ENCODE results near the gene TPK1.
"Not testable (repeated sequence)": the region's sequence is repeated elsewhere in the genome, so short reads cannot be mapped to it uniquely, and the experiment has no call there.

Gene TPK1

GRCh38 chr7:144821067-144821466 lies 14.8 kb downstream of the TPK1 start:
- DNase-seq, result peak; percentile 2

DNA sequence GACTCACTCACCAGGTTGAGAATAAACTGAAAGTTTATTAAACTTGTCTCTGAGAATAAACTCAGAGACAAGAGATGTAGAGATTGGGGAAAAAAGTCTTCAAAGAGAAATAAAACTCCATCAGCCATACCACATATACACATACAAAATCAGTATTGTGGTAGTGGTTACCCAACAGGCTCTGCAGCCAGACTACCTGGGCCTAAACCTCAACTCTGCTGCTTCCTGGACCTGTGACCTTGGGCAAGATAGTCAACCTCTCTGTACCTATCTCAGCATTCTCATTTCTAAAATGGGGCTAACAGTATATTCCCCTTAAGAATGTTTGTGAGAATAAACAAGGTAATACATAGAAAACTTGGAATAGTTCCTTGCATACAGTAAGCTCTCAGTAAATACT lies 15.3 kb downstream of the TPK1 start:
- no peak for DNase-seq

GRCh38 chr7:144819566-144819965 lies 16.3 kb downstream of the TPK1 start:
- DNase-seq, result no peak

DNA sequence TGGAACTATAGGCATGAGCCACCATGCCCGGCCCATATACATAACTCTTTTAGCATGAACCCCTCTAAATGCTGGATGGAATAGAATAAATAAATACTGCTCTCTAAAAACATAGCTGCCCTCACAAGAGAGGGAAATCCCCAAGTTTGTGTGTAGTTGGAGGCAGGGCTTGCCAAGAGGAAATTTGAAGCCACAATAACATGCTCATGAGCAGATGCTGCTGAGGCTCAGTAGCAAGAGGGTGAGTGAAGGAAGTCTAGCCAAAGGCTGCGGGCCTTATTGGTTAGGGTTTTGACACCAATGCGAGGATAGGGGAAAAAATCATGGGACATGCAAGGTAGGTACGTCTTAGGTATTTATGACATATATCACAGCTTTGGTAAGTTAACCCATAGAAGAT lies 17.3 kb downstream of the TPK1 start:
- DNase-seq, result no peak

DNA sequence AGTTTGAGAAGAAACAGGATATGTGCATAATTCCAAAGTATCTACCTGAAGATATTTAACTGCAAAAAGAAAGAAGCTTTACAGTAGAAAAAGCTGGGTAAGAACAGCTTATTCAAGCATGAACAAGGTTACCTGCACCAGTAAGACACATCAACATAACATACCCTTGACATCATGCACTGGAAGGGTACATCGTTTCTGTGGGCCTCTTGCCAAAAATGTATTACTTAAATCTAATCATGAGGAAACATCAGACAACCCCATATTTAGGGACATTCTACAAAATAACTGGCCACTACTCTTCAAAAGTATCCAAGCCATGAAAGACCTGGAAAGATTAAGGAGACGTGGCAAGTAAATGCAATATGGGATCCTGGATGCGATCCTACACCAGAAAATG lies 18.9 kb downstream of the TPK1 start:
- DNase-seq, result no peak

- DNase-seq, result no peak
Measured at GRCh38 chr7:144814299-144814698, 21.6 kb downstream of the TPK1 start.

DNA sequence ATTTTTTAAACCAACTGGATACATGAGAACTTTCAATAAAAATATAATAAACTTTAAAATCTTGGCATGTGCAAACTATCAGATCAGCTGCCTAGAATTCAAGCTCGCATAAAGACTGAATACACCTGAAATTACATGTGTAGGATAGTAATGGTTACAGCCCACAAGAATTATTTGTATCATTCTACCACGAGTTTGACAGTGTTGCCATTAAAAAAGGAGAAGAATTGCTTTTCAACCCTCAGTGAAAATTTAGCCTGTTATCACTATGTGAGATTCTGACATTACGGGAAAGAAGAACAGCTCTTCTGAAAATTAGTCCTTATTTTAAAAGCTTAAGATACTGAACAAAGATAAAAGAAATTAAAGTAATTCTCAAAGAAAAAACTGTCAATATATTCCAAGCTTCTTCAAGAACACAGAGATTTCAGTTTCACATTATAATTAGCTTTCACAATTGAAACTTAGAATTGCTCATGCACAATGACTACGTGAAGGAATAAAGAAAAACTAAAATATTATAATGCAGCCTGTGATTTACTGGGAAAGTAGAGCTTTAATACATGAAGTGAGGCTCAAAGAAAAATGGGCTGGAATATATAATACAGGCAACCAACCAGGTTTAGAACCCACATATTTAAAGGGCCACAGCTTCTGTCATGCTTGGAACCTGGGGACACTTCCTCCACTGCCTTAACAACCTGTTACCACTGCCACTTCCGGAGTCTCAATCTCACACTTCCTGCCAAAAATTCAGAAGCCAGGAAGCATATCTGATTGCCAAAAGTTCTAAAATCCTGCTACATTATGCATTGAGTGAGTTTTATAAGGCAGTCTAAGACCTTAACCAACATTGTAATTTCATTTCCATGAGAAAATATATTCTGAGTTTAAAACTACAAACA lies 23.2 kb downstream of the TPK1 start:
- no peak for DNase-seq

DNA sequence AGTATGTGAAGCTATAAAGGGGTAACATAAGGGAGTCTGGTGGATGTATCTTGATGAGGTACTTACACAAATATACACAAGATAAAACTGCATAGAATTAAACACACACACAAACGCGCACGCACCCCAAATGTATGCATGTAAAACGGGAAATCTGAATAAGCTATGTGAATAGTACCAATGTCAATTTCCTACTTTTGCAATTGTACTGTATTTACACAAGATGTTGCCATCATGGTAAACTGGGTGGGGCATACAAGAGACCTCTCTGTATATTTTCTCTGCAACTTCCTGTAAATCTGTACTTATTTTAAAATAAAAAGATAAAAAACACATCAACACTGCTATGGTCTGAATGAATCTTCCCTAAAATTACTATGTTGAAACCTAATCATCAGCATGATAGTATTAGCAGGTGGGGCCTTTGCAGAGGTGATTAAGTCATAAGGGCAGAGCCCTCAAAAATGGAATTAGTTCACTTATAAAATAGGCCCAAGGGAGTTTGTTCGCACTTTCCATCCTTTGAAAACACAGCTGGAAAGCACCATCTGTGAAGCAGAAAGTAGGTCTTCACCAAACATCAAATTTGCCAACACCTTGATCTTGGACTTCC lies 30.1 kb downstream of the TPK1 start:
- DNase-seq, result no peak

DNA sequence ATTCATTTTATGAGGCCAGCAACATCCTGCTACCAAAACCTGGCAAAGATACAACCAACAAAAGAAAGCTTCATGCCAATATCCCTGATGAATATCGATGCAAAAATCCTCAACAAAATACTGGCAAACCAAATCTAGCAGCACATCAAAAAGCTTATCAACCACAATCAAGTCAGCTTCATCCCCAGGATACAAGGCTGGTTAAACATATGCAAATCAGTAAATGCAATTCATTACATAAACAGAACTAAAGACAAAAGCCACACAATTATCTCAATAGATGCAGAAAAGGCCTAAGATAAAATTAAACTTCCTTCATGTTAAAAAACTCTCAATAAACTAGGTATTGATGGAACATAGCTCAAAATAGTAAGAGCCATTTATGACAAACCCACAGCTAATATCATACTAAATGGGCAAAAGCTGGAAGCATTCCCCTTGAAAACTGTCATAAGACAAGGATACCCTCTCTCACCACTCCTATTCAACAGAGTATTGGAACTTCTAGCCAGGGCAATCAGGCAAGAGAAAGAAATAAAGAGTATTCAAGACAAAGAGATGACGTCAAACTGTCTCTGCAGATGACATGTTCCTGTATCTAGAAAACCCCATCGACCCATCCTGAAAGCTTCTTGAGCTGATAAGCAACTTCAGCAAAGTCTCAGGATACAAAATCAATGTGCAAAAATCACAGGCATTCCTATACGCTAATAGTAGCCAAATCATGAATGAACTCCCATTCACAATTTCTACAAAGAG lies 35.0 kb downstream of the TPK1 start:
- DNase-seq, result not testable (repeated sequence)

DNA sequence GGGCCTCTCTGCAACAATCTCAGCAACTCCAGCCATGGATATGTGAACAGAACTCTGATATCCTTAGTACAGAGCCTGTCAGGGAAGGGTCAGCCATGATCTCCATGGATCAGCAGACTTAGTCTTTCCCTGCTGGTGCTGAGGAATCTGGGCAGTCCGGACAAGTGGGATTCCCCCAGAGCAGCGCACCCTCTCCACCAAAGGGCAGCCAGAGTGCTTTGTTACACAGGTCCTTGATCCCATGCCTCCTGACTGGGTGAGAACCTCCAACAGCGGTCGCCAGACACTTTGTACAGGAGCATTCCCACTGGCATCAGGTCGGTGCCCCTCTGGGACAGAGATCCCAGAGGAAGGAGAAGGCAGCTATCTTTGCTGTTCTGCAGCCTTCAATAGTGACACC lies 38.9 kb downstream of the TPK1 start:
- no peak for DNase-seq

DNA sequence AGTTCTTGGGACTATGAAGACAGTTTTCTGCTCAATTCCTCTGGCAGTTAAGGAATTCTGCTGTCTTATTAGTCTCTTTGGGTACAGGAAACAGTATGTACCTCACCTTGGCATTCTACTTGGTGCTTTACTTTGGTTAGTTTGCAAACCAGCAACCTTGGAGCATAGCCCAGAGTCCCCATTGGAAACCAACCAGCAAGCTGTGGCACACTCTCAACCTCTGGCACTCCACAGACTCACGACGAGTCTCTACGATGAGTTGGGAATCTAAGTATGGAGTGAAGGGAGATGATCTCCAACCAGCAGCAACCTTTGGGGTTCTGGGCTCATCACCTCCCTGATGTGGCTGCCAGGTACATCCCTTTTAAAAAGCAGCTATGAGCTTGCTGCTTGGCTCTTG lies 43.8 kb downstream of the TPK1 start:
- DNase-seq, result no peak

GRCh38 chr7:144791488-144791887 lies 44.4 kb downstream of the TPK1 start:
- DNase-seq, result no peak

DNA sequence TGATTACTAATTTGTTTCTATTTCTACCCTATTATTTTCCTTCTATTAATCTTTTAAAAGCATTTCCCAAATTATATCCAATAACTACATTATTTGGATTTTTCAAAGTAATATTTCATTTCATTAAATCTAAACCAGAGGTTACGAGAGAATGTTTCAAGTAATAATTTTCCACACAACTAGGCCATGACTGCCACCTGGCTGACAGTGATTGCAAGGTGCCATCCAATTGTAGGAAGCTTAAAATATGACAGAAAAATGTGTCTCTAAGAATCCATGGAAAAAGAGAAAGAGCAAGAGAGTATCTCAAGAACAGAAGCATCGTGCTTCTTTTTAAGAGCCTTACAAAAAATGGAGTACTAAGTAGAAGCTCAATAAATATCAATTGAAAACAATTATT lies 48.7 kb downstream of the TPK1 start:
- no peak for DNase-seq

DNA sequence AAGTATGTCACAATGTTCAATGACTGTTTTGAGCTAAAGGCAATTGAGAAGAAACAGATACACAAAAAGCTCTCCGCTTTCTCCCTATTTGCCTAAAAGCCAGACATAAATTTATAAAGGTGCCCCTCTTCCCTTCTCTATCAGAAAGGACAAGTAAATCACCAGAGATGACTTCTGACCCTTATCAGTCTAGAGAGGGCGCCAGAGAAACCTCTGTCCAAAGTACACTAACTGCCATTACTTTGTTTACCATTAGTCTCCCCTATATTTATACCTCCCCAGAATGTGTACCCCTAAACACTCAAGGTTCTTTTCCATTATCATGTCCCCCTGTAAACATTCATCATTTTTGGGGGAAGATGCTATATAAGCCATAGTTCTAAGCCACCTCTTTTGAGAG lies 49.3 kb downstream of the TPK1 start:
- DNase-seq, result no peak

DNA sequence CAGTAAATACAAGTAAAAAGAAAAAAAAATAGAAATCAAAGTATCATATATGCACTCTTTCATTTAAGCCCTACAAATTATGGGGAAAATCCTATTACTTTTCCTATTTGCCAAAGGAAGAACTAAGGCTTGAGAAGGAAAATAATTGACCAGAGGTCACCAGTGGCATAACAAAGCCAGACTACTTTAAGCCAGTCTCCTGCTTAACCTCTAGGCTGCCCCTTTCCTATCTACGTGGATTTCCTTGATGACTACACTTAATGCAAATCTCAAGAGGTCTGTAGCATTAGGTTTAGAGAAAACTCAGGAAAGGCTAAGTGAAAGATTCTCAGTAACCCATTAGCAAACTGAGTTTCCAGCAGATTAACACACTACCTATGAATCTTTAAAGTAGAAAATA lies 49.8 kb downstream of the TPK1 start:
- no peak for DNase-seq

GRCh38 chr7:144785521-144785920 lies 50.3 kb downstream of the TPK1 start:
- DNase-seq, result no peak

DNA sequence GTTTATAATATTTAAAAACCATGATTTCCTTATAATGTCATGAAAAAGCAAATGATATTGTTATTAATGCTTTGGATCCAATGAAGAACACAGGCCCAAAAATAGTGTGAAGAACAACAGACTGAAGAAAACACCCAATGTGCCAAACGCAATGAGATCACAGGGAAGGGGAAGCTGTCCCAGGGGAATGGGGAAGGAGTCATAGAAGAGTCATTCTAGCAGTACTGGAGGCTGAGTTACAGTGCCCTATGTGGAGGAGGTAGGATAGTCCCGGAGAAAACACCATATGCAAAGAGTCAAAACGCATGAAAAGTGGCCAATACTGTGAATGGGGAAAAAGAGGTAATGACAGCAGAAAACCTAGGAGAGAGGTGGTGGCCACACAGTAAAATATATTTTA lies 50.9 kb downstream of the TPK1 start:
- no peak for DNase-seq

GRCh38 chr7:144784441-144784840 lies 51.4 kb downstream of the TPK1 start:
- no peak for DNase-seq

DNA sequence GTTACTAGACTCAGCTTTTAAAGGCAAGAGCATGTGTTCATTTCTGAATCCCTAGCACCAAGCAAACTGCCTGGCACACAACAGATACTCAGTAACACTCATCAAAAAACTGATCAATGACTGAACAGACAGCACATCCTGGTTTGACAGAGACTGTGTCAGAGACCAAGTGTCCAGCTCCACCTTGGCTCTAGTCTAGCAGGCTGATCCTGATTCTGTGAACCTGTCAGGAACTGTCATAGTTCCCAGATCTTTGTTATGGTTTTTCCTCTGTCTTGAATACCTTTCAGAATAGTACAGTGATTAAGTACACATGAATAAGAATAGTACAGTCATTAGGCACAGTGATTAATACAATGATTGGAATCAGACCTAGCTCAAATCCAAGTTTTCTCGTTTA lies 53.0 kb downstream of the TPK1 start:
- DNase-seq, result no peak

- no peak for DNase-seq
Measured at GRCh38 chr7:144780071-144780608, 55.7 kb downstream of the TPK1 start.

DNA sequence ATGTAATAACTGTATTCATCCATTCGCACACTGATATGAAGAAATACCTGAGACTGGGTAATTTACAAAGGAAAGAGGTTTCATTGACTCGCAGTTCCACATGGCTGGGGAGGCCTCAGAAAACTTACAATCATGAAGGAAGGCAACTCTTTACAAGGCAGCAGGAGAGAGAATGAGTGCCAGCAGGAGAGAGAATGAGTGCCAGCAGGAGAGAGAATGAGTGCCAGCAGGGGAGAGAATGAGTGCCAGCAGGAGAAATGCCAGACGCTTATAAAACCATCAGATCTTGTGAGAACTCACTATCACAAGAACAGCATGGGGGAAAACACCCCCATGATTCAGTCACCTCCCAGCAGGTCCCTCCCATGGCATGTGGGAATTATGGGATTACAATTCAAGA lies 58.0 kb downstream of the TPK1 start:
- DNase-seq, result not testable (repeated sequence)

GRCh38 chr7:144777005-144777839 lies 58.6 kb downstream of the TPK1 start:
- no peak for DNase-seq

DNA sequence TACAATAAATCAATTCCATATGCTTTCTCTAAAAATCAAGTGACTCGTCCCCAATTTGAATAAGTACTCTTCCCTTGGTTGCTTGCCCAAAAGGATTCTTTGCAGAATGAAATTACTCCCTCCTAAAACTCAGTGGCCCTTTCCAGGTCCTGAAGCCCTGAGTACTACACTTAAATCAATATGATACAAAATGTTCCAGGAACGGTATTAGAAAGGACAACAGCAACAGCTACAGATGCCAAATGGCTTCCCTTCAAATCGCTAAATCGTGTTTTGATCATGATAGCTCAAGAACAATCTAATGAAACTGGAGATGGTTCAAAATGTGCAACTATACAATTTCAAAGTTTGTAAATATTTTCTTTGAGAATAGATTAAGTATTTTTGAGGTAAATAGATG lies 59.4 kb downstream of the TPK1 start:
- DNase-seq, result no peak

Data from DMS79 treated with DMSO at 0.1 percent for 48 hours (cell line).